NCI-H2227 treated with DMSO at 0.1 percent for 48 hours (cell line): Measurements from ENCODE around the gene SVBP.

Experiments used
- DNase-seq: peaks from one replicate; lab custom pipeline; 2025; lab: John Stamatoyannopoulos, UW

Gene SVBP

DNA sequence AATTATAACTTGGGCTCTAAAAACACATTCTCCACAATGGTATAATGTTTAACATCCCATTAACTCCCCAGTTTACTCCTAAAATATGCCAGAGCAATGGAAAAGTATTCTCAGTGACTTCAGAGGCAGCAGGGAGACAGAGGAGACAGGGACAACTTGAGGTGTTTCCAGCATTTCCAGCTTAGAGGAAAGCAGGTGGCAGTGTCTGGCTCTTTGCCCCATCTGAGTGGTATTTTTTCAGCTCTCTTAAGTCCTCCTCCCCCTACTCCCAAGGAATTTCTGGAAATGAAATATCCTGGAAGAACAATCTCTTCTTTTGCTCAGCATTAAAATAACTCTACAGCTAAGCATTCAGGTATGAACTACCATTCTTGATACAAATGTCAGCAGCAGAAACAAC, 11.0 kb downstream of the SVBP start:
- DNase-seq = no peak

DNA sequence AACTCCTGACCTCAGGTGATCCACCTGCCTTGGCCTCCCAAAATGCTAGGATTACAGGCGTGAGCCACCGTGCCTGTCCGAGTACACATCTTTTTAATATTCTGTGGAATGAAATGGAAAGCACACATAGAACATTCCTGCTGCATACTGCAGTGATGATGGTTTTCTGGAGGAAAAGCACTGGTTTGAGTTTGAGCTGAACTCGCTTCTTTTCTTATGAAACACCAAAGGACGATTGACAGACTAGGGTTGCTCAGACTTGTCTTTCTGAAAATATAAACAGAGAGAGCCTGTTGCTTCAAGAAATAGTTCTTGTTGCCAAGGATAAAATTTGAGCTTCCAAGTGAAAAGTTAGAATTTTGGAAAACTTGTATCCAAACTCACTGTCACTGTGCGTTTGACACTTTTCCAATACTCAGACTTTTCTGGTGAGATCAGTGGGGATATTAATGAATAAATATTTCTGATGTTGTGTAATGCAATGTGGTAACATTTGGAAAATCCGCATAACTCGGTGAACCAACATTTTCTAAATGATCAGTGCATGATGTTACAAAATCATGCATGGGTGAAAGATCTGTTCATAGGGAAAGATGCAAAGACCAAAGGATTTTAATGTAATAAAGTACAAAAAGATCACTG, 15.2 kb downstream of the SVBP start:
- no peak for DNase-seq

DNA sequence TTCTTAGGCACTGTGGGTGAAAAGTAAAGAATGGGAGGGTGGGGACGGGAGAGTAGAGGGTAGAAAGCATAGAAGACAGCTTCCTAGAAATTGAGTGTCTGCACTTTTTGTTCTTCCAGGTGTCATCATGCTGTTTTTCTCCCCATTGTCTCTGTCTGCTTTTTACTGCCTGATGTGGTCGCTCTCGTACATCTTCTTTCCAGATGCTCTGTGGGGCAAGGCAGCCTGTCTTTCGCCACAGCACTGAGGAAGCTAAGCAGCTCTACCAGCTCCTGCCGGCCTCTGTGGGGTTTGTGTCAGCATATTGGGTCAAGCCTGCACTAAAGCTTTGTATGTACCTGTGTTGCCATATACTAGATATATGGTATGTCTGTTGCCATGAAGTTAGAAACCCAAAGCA, 19.2 kb downstream of the SVBP start:
- DNase-seq = no peak

DNA sequence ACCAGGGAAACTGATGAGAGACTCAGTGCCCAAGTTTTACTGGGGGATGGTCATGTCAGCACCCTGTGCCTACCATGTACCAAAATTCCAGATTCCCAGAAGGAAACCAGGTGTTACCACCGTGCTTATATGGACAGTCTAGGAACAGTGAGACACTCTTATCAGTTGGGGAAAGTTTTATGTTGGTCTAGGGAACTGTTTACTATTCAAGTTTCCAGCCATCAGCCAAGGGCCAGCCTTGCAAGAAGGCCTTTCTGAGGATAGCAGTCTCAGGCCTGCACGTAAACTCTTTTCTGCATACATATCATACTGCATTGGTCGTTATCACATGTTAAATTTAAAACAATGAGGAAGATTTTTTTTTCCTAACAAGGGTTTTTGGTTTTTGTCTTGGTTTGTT, 19.8 kb downstream of the SVBP start:
- no peak for DNase-seq

DNA sequence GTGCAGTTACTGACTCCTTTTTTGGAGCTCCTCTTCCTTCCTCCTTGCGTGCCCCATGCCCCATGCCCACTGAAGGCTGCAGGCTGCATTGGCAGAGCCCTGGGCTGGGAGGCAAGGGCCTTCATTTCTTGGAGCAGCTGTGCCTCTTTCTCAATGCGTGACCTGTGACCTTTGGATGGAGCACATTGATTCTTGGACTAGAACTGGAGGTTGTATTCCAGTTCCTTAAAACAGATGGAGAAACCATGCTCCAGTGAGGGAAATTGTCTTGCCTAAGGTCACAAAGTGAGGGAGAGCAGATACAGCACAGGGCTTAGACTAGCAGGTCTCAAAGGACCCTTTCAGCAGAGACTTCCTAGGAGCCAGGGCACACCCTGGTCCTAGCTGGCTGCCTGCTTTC, 23.4 kb downstream of the SVBP start:
- DNase-seq = no peak

DNA sequence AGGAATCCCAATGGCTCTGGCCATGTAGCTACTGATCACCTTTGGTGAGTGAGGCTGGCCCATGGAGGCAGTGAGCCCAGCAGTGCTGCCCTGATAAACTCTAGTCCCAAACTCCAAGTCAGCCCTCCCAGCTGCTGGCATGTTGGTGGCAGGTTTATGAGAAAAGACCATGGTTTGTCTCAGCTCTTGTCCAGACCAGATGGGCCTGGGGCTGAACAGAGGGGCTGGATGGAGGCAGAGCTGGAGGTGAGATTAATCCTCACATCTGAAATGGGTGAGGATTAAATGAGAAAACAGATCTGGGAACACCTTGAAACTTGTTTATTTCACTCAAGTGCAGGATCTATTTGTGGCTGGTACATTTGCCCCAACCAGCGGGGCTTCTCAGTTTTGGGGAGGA, 29.2 kb downstream of the SVBP start:
- no peak for DNase-seq

DNA sequence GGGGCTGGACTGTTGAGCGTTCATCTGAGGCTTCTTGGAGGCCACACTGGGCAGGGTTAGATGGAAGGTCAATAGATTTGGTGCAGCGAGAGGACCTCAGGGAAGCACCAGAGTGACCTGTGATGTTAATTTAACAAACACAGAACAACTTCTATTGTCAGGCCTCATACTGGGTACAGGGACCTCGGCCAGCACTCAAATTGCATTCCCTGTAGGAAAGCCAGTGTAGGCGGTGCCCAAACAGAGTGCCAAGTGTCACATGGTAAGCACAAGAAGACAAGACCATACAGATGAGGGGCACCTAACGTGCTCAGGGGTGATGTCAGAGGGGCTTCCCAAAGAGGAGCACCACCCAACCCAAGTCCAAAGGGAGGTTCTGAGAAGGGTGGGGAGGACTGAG, 31.1 kb downstream of the SVBP start:
- DNase-seq = no peak

DNA sequence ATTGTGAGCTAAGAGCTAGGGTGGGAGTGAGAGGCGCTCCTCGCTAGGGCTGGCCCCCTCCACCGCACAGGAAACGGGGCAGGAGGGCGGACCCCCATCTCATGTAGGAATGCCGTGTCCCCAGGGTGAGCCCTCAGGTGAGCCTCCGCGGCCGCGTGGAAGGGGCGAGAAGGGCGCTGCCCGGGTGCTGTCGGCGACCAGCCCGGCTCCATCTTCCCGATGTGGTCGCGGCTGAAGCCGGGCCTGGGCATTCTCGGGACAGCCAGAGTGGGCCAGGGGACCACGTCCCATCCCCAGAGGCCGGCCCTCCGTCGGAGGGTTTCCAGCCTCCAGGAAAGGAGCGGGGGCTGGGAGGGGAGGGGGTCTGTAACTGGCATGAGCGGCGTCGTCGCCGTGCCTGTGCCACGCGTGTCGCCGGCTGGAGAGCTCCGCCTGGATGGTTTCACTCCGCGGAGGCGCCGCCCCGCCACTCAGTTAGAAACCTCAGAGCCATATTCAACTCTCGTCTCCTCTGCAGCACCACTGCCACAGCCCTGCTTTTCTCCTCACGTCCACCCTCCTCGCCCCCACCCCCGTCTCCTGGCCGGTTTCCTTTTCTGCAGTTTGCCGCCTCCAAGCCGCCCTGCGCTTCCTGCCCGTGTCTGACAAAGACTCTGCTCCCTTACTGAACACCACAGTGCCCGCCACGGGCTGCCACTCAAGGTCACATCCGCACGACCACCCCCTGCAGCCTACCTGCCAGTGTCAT, 32.1 kb downstream of the SVBP start, which contains the start of gene TMEM269:
Gene TMEM269 (plus strand): TSS at position 46 of the 748 bp plus-strand sequence. CDS start 4,903 bp downstream, outside the sequence.
- no peak for DNase-seq

DNA sequence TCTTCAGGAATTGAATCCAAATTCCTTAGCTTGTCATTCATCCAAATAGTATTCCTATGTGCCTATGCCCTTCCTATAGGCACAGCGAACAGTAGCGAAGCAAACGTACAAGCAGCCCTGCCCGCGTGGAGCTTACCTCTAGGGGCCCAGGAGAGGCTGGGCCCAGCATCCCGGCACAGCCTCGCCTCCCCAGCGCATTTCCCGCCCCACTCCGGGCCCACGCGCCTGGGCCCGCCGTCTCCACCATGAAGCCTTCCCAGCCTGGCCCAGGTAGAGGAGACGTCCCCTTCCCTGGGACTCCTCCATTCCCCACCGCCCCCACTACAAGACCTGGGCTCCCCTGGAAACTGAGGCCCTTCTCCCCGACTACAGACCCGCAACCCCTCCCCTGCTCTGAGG, 32.7 kb downstream of the SVBP start:
- DNase-seq = no peak

DNA sequence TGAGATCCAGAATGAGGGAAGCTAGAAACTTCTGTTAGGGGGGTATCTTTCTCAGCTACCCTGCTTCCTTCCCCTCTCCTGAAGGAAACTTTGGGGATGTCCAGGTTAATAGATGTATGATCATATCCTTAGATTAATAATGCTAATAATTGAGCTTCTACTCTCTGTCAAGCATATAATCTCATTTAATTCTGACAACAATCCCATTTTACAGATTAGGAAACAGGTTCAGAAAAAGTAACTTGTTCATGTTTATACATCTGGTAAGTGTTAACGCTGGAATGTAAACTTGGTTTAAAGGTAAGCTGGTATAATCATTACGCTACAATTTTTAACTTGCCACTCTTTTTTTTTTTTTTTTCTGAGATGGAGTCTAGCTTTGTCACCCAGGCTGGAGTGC, 34.1 kb downstream of the SVBP start:
- DNase-seq = no peak

DNA sequence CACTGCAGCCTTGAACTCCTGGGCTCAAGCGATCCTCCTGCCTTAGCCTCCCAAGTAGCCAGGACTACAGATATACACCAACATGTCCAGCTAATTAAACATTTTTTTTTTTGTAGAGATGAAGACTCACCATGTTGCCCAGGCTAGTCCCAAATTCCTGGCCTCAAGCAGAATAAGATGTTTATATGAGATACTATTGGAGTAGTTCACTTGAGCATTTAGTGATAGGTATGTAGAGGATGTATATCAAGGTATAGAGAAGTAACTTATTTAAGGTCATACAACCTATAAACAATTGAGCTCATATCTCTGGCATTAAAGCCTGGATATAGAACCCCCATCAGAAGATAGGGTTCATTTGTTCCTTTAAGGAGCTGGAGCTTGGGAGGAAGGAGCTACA, 37.0 kb downstream of the SVBP start:
- DNase-seq = no peak

DNA sequence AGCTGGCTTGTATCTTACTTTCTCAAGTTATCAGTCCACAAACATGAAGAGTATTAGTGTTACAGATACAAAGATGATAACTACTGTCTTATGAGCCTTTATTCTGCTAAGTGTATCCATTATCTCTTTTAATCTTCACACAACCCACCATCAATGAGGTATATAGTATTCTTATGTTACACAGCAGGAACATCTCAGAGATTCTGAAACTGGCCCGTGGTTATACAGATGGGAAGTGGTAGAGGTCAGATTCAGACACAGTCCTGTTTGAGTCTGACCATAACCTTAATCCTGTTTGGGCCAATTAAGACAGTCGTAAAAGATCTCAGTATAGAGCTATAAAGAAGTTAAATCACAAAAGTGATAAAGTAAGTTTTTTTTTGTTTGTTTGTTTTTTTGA, 37.5 kb downstream of the SVBP start:
- no peak for DNase-seq

DNA sequence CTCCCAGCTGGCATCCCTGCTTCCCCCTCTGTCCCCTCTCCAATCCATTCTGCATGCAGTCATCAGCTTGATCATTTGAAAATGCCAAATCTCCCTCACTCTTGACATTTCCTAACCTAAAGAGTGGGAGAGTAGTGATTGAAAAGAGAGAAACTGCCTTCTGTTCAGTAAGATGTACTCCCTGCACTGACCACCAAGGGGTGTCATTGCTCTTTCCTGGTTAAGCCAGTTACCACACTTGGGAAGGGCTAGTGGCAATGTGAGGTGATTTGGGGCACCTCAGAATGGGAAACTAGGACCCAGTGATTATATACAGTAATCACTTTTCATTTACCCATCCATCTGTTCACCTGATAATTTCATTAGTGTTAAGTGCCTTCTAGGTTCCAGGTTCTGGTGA, 39.3 kb downstream of the SVBP start:
- DNase-seq = peak; percentile 8

DNA sequence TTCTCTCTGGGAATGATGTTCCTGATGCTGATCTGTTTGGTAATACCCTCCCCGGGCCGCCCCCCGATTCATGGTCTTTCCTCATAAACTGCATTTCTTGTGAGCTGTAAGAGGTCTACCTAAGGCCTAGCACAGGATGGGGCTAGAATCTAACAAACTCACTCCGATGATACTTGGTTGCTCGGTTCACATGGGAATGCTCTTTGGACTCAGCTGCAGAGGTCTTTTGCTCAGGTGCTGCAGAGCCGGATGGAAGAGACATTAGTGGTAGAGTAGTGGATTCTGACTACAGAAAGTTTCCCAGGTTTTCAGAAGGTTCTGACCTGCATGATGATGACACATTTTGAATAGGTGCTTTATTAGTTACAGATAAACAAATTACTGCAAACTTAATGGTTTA, 40.7 kb downstream of the SVBP start:
- no peak for DNase-seq

DNA sequence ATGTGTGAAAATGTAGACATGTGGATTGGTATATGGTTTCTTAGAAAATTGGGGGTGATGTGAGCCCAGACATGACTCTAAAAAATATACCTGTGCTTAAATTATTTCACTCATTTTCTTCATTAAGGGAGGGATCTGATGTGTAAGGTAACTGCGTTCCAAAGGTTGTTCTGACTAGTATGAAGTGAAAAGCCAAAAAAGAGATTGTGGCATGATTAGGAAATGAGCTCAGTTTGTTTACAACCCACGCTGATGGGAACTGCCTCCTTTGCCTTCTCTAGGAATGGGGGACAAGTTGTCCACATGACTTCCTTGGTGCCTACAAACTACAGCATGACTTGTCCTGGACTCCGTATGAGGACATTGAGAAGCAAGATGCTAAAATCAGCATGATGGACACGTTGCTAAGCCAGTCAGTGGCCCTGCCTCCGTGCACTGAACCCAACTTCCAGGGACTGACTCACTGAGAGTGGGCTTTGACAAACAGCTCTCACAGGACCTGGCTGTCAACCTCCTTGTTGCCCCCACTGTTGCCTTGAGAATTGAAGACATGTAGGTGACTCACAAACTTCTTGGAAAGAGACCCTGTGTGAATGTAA, 42.2 kb downstream of the SVBP start:
- DNase-seq = no peak

DNA sequence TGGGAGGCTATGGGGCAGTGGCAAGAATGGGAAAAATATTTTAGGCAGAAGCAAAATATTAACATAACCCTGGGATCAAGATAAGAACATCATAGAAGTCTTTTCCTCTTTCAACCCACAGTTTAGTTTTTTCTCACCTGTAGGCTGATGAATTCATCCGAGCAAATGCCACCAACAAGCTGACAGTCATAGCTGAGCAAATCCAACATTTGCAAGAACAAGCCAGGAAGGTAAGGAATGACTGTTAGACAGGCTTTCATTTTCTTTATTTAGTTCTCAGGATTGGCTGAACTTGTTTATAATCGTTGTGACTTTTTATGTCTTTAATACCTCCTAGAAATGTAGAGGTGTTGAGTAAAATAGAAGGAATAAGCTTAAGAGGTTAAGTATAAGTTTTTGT, 43.8 kb downstream of the SVBP start:
- no peak for DNase-seq

DNA sequence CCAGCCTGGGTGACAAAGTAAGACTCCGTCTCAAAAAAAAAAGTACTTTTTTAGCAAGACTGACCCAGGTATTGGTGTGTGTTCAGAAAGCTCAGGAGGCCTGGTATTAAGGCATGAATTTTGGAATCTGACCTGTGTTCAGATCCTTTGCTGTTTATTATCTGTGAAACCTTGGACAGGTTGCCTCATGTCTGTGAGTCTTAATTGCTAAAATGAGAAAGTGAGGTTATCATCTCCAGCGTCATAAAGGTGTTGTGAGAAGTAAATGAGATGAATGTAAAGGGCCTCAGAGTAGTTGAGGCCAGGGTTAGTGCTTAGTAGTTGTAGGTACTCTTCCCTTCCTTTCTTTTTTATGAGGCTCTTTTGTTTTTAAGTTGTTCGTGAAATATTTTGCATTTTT, 47.4 kb downstream of the SVBP start:
- no peak for DNase-seq

DNA sequence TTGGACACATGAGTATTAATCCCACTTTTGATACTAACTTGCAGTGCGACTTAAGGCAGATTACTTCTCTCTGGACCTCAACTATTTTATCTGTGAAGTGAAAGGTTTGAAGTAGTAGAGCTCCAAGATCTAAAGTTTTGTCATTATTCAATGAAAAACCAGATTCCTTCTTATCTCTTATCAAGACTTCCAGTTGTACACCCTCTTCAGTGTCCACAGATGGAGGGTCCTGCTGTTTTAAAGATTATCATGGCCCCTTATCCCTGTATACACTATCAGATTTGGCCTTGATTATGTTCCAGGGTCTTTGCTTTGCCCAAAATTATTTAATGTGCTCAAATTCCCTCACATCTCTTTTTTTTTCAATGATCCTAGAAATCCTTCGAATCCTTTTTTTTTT, 49.0 kb downstream of the SVBP start:
- no peak for DNase-seq

DNA sequence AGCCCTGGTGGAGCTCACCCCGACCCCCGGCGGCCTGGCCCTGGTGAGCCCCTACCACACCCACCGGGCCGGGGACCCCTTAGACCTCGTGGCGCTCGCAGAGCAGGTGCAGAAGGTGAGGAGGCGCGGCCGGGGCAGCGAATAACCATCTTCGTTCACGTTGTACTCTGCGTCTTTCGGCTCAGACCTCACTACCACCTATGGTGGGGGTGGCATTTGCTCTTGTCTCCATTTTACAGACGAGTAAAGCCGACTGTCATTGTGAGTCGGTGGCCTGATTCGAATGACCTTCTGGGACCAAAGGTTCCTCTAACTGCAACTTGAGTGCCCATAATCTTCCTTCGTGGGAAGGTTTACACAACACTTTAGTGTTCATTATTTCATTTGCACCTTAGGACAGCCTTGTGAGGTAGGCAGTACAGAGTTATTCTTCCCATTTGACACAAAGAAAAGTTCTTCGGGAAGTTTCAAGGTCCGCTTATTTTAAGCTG, 49.6 kb downstream of the SVBP start:
- no peak for DNase-seq

DNA sequence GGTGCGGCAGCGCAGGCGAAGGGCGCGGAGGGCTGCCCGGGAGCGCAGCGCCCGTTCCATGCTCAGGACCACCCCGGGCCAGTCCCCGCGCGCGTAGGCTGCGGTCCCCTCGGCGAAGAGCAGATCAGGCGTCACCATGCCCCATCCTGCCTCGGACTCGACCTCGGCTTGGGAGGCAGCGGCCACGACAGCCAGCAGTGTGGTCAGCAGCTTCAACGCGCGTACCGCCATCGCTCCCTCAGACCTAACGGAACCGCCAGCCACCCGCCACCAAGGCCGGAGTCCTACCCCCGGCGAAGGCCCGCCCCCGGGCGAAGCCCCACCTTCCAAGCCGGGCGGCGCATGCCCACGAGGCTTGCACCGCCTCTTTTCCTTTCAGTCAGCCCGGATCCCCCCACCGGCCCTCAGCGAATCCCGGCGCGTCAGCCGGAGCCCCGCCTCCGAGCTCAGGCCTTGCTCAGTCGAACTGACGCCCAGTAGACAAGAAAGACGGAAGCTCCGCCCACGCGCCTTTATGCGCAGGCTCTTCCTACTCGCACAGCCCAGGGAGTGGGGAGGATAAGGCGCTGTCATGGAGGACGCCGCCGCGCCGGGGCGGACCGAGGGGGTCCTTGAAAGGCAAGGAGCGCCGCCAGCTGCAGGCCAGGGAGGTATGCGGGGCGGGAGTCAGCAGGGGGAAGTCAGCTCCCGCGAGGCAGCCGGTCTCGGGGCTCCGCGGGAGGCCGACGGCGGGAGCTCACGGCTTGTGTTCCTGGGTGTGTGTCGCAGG, 50.3 kb downstream of the SVBP start, which contains the start of the genes C1orf50 and P3H1:
Gene C1orf50 (plus strand): TSS at position 509 of the 769 bp plus-strand sequence. CDS start 63 bp downstream, at position 572.
Gene P3H1 (minus strand): TSS at position 288 of the 769 bp plus-strand sequence. CDS start 57 bp downstream, at position 231.
- peak; percentile 99 for DNase-seq

DNA sequence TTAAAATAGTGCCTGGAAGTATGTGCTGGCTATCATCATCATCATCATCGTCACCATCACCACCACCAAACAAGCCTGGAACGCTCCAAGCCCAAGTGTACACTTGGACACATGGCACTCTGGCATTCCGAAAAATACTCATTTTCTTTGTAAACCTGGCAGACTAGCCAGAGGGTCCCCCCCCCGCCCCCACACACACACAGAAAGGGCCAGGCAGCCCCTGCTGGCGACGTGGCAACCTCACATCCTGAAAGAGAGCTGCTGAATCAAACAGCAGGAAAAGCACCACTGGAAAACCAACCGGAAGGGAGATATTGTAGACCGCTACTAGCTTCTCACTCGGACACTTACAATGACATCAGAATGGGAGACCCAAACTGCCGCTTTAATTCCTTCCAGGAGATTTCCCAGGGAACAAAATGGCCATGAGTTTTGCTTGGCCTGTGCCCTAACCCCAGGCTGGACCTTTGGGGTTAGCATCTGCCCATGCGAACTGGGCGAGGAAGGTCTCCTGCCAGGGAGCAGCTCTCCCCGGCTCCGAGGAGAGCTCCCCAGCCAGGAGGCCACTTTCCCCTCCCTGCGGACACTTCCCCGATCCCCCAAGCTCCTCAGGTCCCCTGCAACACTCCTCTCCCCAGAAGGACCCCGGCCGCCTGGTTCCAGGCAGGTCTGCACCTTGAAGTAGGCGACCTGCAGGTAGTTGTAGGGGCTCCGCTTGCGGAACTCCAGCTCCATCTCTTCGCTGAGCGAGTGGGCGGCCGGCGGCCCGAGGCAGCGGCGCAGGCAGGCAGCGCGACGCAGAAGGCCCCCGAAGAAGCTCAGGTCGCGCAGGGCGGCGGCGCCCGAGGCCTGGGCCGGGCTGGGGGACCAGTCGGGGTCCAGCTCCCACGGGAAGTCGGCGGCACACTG, 51.1 kb downstream of the SVBP start:
- DNase-seq = peak; percentile 44
